HG03280 (cell line): ENCODE data around the gene CCSER2.
"Not testable (repeated sequence)": the region's sequence is repeated elsewhere in the genome, so short reads cannot be mapped to it uniquely, and the experiment has no call there.

Experiments used
- ATAC-seq: cut with Tn5 transposase; IDR thresholded peaks from one replicate; pipeline ENCODE4 v1.9.1; 2021; ENCODE audit warnings: mild to moderate bottlenecking, moderate library complexity; ENCODE audit not compliant: unreplicated experiment

CCSER2 gene

DNA sequence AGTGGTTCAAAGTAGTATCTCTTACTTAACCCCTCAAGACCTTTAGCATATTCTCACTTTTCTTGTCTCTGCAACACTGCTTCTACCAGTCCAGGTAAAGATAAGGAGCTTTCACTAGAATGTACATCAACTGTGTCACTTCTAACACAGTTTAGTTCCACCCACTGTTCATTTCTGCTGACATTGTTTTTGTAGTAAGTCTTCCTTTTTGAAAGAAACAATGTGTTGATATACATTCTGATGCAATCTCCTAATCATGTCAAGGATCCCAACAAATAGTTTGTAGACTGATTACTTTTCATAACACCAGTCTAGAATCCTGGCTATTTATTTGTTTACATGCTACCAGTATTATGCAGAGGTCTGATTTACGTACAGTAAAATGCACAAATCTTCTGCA lies 47.5 kb downstream of the CCSER2 start:
- ATAC-seq, result no peak

DNA sequence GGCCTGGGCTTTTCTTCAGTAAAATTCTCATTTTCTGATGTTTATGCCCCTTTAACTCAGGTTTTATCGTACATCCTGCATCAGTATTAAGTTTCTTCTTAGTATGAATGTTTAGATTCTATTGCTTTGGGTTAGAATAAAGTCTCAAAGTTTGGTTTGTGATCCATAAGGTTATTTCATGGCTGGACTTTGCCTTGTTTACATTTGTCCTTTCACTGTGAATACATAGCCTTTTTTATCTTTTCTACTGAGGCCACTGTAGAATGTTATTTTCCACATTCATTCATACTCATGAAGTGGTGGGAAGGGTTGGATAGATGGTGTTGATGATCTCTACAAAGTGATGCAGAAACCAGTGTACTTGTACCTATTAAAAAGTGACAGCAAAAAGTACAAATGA lies 59.8 kb downstream of the CCSER2 start:
- no peak for ATAC-seq

DNA sequence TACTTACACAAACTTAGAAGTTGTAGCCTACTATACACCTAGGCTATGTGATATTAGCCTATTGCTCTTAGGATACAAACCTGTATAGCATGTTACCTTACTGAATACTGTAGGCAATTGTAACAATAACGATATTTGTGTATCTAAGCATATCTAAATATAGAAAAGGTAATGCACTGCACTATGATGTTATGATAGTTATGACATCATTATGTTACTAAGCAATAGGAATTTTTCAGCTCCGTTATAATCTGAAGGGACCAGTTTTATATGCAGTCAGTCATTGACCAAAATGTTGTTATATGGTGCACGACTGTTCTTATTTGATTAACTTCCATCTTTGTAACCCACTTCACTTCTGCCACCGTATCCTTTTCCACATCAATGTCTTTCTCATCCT lies 62.0 kb downstream of the CCSER2 start:
- no peak for ATAC-seq

GRCh38 chr10:84391326-84391725 lies 62.9 kb downstream of the CCSER2 start:
- ATAC-seq, result no peak

- no peak for ATAC-seq
Measured at GRCh38 chr10:84392181-84392580, 63.8 kb downstream of the CCSER2 start.

DNA sequence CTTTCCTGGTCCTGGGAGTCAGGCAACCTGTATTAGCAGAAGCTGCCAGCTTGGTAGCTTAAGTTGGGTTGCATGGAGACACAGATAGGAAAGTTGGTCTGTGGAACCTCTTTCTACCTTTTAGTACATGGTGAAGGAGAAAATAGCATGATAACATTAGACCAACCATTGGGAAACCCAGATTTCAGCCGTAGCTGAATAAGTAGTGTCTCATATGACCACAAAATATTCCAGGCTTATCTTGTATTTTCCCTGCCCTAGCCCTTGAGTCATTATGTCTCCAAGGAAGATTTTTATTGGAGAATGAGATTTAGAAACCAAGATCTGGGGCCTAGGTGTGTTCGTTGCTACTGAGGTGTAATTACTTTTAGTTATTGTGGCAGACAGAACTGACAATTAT lies 67.2 kb downstream of the CCSER2 start:
- no peak for ATAC-seq

DNA sequence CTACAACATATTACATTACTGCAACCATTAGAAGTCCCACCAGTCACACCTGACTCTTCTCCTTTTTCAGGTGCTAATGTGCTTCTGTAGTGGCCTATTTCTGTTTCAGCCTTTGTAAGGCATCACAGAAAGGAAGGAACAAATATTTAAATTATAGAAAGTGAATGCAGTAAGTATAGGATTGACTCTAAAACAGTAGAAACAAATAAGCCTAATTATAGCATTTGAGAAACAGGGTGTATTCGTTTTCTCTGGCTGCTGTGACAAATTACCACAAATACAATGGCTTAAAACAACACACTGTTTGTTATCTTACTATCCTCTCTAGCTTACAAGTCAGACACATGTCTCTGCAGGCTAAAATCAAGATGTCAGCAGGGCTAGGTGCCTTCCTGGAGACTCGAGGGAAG lies 69.4 kb downstream of the CCSER2 start:
- ATAC-seq, result peak; percentile 71

DNA sequence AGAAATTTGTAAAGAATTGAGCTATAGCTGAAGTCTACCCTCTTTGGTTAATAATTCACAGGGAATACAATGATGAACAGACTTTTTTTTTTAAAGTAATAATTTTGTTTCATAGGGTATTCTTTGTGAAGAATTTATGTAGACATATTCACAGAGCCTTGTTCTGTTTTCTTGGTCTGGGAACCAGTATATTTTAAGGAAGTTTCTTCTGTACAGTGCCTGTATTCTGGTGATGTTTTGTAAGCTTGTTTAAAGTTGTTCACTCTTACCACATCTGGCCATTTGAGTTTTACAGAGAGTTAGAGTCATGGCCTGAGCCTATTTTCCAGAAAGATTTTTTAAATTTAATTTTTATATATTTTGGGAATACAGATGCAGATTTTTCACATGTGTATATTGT lies 70.3 kb downstream of the CCSER2 start:
- no peak for ATAC-seq

DNA sequence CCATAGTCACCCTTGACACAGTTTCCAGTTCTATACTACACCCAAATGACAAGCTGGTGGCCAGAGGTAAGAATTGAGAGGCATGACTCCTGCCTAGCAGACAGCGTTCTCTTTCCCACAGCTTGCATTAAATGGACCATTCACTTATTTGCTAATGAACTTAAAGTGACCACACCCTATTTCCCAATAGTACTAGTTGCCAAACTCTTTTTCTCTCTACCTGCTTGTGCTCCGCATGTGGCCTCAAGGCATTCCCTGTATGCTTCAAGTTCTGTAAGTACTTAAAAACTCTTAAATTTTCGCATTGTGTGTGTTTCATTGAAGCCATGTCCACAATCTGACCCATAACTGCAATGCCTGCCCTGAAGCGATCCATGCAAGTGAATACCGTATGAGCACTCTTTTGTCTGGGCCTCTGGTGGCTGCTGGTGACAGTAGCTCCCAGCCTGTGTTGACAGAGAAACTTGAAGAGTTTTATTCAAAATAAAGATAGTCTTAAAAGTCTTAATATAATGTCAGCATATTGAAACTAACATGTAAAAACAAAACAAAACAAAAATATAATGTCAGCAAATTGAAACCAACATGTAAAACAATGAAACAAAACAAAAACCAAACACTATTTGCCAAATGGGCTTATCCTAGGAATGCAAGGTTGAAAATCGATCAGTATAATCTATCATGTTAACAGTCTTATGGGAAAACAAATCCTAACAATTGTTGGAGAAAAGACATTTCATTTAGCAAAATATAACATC lies 73.6 kb downstream of the CCSER2 start:
- no peak for ATAC-seq

DNA sequence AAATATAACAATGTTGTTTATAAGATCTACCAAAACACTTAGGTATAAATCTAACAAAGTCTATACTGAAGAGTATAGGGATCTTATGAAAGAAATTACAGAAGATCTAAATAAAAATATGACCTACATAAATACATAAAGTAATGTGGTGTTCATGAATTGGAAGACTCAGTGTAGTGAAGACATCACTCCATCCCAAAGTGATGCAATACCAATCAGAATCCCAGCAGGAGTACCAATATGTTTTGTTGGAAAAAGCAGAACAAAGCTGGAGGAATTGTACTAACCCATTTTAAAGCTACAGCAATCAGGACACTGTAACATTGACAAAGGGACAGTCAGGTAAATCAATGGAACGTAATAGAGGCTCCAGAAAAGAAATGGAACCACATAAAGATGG lies 76.4 kb downstream of the CCSER2 start:
- ATAC-seq, result no peak

DNA sequence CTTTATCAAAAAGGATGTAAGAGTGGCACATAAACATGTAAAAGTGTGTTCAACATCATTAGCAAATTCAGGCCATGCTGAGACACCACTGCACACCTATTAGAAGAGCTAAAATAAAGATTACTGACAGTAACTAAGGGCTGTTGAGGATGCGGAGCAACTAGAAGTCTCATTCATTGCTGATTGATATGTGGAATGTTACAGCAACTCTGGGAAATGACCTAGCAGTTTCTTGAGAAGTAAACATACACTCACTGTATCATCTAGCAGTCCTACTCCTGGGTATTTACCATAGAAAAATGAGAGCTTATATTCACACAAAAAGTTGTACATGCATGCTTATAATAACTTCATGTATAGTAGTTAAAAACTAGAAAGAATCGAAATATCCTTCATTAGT lies 77.3 kb downstream of the CCSER2 start:
- ATAC-seq, result no peak

GRCh38 chr10:84406561-84406960 lies 78.2 kb downstream of the CCSER2 start:
- ATAC-seq, result no peak

- no peak for ATAC-seq
Measured at GRCh38 chr10:84407388-84408049, 79.1 kb downstream of the CCSER2 start.

GRCh38 chr10:84412482-84412881 lies 84.1 kb downstream of the CCSER2 start:
- ATAC-seq, result no peak

GRCh38 chr10:84414110-84414509 lies 85.7 kb downstream of the CCSER2 start:
- ATAC-seq, result not testable (repeated sequence)

GRCh38 chr10:84415539-84416244 lies 87.3 kb downstream of the CCSER2 start:
- ATAC-seq, result no peak

- no peak for ATAC-seq
Measured at GRCh38 chr10:84416245-84416555, 87.8 kb downstream of the CCSER2 start.

- ATAC-seq, result no peak
Measured at GRCh38 chr10:84423719-84424118, 95.3 kb downstream of the CCSER2 start.

GRCh38 chr10:84424731-84425167 lies 96.4 kb downstream of the CCSER2 start:
- no peak for ATAC-seq

GRCh38 chr10:84427903-84428650 lies 99.7 kb downstream of the CCSER2 start:
- no peak for ATAC-seq

- ATAC-seq, result no peak
Measured at GRCh38 chr10:84428711-84429110, 100.3 kb downstream of the CCSER2 start.
